ENCODE results near the gene EIF4G3. TPM values are rescaled to one million over a fixed set of nuclear protein-coding genes. Genes with fewer than 3 reads are reported as not detected.

Gene EIF4G3
- total and polyA plus RNA-seq, 2 of the 8 experiments (the other 6 are each of a cell fraction or from before 2014, with no cell fraction given), result 47.5 to 66.6 TPM

DNA sequence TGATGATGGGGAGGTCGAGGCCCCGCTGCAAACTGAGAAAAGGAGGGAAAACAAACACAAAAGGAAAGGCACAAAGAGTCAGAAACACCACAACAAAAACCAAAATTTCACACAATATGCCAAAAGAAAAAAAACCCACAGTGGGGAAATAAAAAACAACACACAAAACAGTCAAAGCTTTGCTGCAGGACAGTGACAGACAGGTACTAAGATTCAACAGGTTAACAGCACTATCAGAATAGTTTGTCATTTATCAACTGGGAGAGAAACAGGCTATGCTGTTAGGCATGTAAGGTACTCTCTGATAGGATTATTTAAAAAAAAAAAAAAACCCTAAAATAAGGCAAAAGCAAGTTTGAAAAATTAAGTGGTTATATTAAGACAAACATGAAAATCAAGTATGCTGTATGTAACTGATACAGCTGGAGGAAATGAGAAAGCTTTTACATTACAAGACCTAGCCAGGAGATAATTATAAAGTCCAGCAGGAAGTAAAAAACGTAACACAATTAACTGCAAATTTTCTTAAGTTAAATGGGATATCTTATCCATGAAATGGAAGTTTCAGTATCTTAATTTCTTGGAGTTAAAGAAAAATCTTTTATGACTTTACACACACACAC lies 179.0 kb downstream of the EIF4G3 start:
- H3K14ac ChIP-seq (ENCODE audit: insufficient read length), result no peak overlapping the region
- H4K5ac ChIP-seq (ENCODE audit: insufficient read length, low read depth, low read length), result no peak overlapping the region
- no peak overlapping the region for H2BK5ac ChIP-seq (ENCODE audit: low read depth, low read length)
- CTCF ChIA-PET (ENCODE audit: partially characterized antibody), result interaction anchor here (0.7 to 0.9 kb wide), 3 partner anchors 8 to 658 kb away, joined by 3 to 4 read pairs (median 3); no protein-coding TSS in a partner anchor
- no peaks in the 10 kb centered on the region for H3K9me3 ChIP-seq (ENCODE audit: insufficient read depth in 2 of 2, low read depth in 1 of 2, low read length in 1 of 2)
- no peaks in the 10 kb centered on the region for H3K79me1 ChIP-seq (ENCODE audit: low read depth, low read length)
- H3K36me3 ChIP-seq (ENCODE audit: control insufficient read depth in 2 of 4, insufficient read depth in 4 of 4, low read length in 3 of 4), result no peaks in the 10 kb centered on the region
- no peak overlapping the region for H2AFZ ChIP-seq (ENCODE audit: low read length)
- no peak overlapping the region for H3K18ac ChIP-seq (ENCODE audit: extremely low read depth, low read length)
- H4K91ac ChIP-seq (replicated peaks; ENCODE audit: insufficient read length, low read length), result no peak overlapping the region
- H3K56ac ChIP-seq (replicated peaks; ENCODE audit: insufficient read length, low read depth, low read length), result no peak overlapping the region
- POLR2A ChIA-PET (ENCODE audit: partially characterized antibody), result no interaction called here
- WGBS, 2 experiments (ENCODE audit: extremely low coverage in 1 of 2, insufficient coverage in 1 of 2, insufficient read length in 1 of 2, insufficient replicate concordance in 2 of 2, low coverage in 1 of 2, low lambda C conversion rate in 2 of 2, missing lambda C conversion rate in 1 of 2), result 90% methylated on average over 3 of the region's 3 CpGs; no CpG with 5 or more reads in 1 of the 2 experiments
- no peak overlapping the region for H3K4ac ChIP-seq (replicated peaks; ENCODE audit: insufficient read length, low read depth, low read length)
- H3K9ac ChIP-seq (replicated peaks in 1 of 4; ENCODE audit: extremely low read depth in 1 of 4, low read depth in 3 of 4, low read length in 3 of 4), result no peak overlapping the region
- H4K8ac ChIP-seq (ENCODE audit: extremely low read depth, insufficient read depth, low read length), result no peak overlapping the region
- H3K27me3 ChIP-seq (replicated peaks in 1 of 4; ENCODE audit: control insufficient read depth in 3 of 4, extremely low read depth in 1 of 4, insufficient read depth in 3 of 4, low read length in 3 of 4), result no peaks in the 10 kb centered on the region
- no peaks in the 10 kb centered on the region for H3K23me2 ChIP-seq (ENCODE audit: low read depth, low read length)
- H3K4me3 ChIP-seq (ENCODE audit: extremely low read depth in 1 of 4, insufficient read depth in 2 of 4, low read depth in 3 of 4, low read length in 4 of 4), result no peak overlapping the region
- H3K79me2 ChIP-seq (ENCODE audit: control insufficient read depth in 1 of 2, insufficient read depth in 2 of 2, low read length in 2 of 2), result no peaks in the 10 kb centered on the region; a peak in 1 of 4 replicates
- no peak overlapping the region for H2BK120ac ChIP-seq (replicated peaks; ENCODE audit: low read depth, low read length)
- H2AK5ac ChIP-seq (ENCODE audit: low read depth, low read length), result no peak overlapping the region
- H3K4me1 ChIP-seq (replicated peaks in 1 of 4; ENCODE audit: control insufficient read depth in 3 of 4, insufficient read depth in 4 of 4, low read length in 3 of 4), result peaks cover 0 to 3% (median 0%) of the 10 kb centered on the region in 4 experiments; a peak in 1 of 7 replicates
- no peak for FAIRE-seq
- no peak for DNase-seq (ENCODE audit: low read depth in 1 of 2, low spot score in 2 of 2)
- H3K27ac ChIP-seq (ENCODE audit: low read depth, low read length), result no peak overlapping the region
- no peak overlapping the region for H2BK20ac ChIP-seq (ENCODE audit: low read length)
- no peak overlapping the region for H3K23ac ChIP-seq (ENCODE audit: insufficient read length)
- H3K4me2 ChIP-seq (ENCODE audit: insufficient read depth in 1 of 2, low read depth in 2 of 2, low read length in 2 of 2), result no peak overlapping the region
- no peak overlapping the region for H2BK12ac ChIP-seq (ENCODE audit: low read depth, low read length)
- H2BK15ac ChIP-seq (ENCODE audit: low read length), result no peak overlapping the region
- peaks cover 0 to 2% of the 10 kb centered on the region in 2 experiments for H4K20me1 ChIP-seq (replicated peaks in 1 of 2; ENCODE audit: control insufficient read depth in 1 of 2, insufficient read depth in 2 of 2, low read length in 2 of 2)
- no peak for TF ChIP-seq TEAD4 (IDR thresholded peaks at IDR 0.05; ENCODE audit: low read depth, low read length)
- no peak for TF ChIP-seq SIX5 (IDR thresholded peaks at IDR 0.05; ENCODE audit: low read depth, low read length)
- no peak for TF ChIP-seq CBX5 (IDR thresholded peaks at IDR 0.05; ENCODE audit: low read depth, low read length)
- TF ChIP-seq POLR2A (IDR thresholded peaks at IDR 0.05; ENCODE audit: control extremely low read depth in 1 of 2, low read depth in 2 of 2, low read length in 2 of 2), result no peak
- TF ChIP-seq, protein P1, sequence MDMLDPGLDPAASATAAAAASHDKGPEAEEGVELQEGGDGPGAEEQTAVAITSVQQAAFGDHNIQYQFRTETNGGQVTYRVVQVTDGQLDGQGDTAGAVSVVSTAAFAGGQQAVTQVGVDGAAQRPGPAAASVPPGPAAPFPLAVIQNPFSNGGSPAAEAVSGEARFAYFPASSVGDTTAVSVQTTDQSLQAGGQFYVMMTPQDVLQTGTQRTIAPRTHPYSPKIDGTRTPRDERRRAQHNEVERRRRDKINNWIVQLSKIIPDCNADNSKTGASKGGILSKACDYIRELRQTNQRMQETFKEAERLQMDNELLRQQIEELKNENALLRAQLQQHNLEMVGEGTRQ (IDR thresholded peaks at IDR 0.05; ENCODE audit: low read length), result no peak
- TF ChIP-seq YY1 (IDR thresholded peaks at IDR 0.05; ENCODE audit: low read depth, low read length), result no peak
- TF ChIP-seq RAD21 (IDR thresholded peaks at IDR 0.05 in 1 of 2, conservative IDR thresholded peaks at IDR 0.05 in 1 of 2; ENCODE audit: low read depth in 2 of 2, low read length in 2 of 2), result no peak
- TF ChIP-seq TBP (IDR thresholded peaks at IDR 0.05; ENCODE audit: low read depth, low read length), result no peak
- TF ChIP-seq PHF8 (conservative IDR thresholded peaks at IDR 0.05; ENCODE audit: low read depth, low read length), result no peak
- TF ChIP-seq KDM5A (IDR thresholded peaks at IDR 0.05; ENCODE audit: low read length), result no peak
- no peak for TF ChIP-seq EZH2 (IDR thresholded peaks at IDR 0.05; ENCODE audit: low read depth, low read length, severe bottlenecking)
- TF ChIP-seq RBBP5 (IDR thresholded peaks at IDR 0.05; ENCODE audit: borderline replicate concordance, low read depth, low read length), result no peak
- no peak for TF ChIP-seq CHD2 (IDR thresholded peaks at IDR 0.05; ENCODE audit: low read length)
